IPS-15b (cell line): ENCODE measurements around the gene FMNL1.
"Not testable (repeated sequence)": the region's sequence is repeated elsewhere in the genome, so short reads cannot be mapped to it uniquely, and the experiment has no call there.

Experiments used
- H3K27me3 ChIP-seq: one replicate; pipeline ENCODE4 v1.6.1; 2013; ENCODE audit warnings: low read length; ENCODE audit not compliant: control insufficient read depth, insufficient read depth
- H3K36me3 ChIP-seq: one replicate; pipeline ENCODE4 v1.6.1; 2013; ENCODE audit warnings: low read length; ENCODE audit not compliant: control insufficient read depth, insufficient read depth
- H3K4me1 ChIP-seq: one replicate; pipeline ENCODE4 v1.6.1; 2013; ENCODE audit warnings: mild to moderate bottlenecking, low read length; ENCODE audit not compliant: control insufficient read depth, insufficient read depth
- H3K4me3 ChIP-seq: one replicate; pipeline ENCODE4 v1.5.1; 2013; ENCODE audit warnings: low read depth, low read length
- H3K9ac ChIP-seq: one replicate; pipeline ENCODE4 v1.6.1; 2013; ENCODE audit warnings: low read depth, mild to moderate bottlenecking, low read length
- H3K9me3 ChIP-seq: one replicate; pipeline ENCODE4 v1.6.1; 2013; ENCODE audit warnings: mild to moderate bottlenecking, low read length; ENCODE audit not compliant: control insufficient read depth, insufficient read depth

Gene FMNL1

DNA sequence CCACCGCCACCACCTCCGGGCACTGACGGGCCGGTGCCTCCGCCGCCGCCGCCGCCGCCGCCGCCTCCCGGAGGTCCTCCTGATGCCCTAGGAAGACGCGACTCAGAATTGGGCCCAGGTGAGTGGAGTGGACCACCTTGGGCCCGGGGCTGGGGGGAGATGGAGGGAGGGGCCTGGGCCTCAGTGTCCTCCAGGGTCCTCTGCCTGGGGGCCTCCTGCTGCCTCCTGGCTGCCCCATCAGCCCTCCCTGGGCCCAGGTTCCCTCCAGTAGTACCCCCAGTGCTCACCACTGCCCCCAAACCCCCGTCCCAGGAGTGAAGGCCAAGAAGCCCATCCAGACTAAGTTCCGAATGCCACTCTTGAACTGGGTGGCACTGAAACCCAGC is 20.3 kb downstream of the FMNL1 start:
- no peak overlapping the region for H3K9ac ChIP-seq

GRCh38 chr17:45243750-45244149 is 22.1 kb downstream of the FMNL1 start:
- peaks cover 3% of the 10 kb centered on the region for H3K36me3 ChIP-seq
- H3K4me3 ChIP-seq = no peak overlapping the region
- H3K9ac ChIP-seq = no peak overlapping the region
- peaks cover 18% of the 10 kb centered on the region for H3K27me3 ChIP-seq
- peaks cover 4% of the 10 kb centered on the region for H3K4me1 ChIP-seq
- H3K9me3 ChIP-seq = no peaks in the 10 kb centered on the region

More for the DNA sequence above, 20.3 kb downstream of the FMNL1 start:
- no peak overlapping the region for H3K4me3 ChIP-seq
- no peaks in the 10 kb centered on the region for H3K9me3 ChIP-seq
- H3K27me3 ChIP-seq = peaks cover 24% of the 10 kb centered on the region
- H3K36me3 ChIP-seq = peaks cover 3% of the 10 kb centered on the region
- peaks cover 3% of the 10 kb centered on the region for H3K4me1 ChIP-seq

DNA sequence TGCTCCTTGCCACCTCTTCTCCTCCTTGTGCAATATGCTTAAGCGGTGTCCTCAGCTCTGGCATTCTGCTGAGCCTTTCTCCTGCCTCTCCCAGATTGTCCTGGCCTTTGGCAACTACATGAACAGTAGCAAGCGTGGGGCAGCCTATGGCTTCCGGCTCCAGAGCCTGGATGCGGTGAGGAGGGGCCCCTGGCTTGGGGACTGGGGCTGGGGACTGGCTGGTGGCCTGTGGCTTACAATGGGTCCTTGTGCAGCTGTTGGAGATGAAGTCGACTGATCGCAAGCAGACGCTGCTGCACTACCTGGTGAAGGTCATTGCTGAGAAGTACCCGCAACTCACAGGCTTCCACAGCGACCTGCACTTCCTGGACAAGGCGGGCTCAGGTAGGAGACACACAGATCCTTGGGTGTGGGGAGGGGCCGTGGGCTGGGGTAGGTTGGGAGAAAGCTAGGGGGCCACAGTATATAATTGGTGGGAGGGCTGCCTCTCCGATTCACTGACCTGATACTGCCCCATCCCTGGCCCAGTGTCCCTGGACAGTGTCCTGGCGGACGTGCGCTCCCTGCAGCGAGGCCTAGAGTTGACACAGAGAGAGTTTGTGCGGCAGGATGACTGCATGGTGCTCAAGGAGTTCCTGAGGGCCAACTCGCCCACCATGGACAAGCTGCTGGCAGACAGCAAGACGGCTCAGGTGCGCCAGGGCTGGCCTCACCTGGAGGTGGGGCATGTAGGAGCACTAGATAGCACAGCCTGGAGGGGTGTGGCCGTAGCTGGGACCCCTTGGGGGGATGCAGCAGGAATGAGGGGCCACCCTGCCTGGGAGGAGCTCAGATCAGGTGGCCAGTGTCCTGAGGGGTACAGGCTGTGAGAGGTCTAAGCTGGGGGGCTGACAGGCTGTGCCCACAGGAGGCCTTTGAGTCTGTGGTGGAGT is 23.3 kb downstream of the FMNL1 start:
- H3K4me3 ChIP-seq = no peak overlapping the region

GRCh38 chr17:45246338-45246737 is 24.7 kb downstream of the FMNL1 start:
- Histone ChIP-seq H3K9ac (no peak overlapping the region), H3K9me3 (no peaks in the 10 kb centered on the region), H3K36me3 (peaks cover 10% of the 10 kb centered on the region), H3K27me3 (peaks cover 4% of the 10 kb centered on the region), H3K4me3 (peak overlapping the region; percentile 75), H3K4me1 (peaks cover 3% of the 10 kb centered on the region)

More for the DNA sequence above, 23.3 kb downstream of the FMNL1 start:
- Histone ChIP-seq H3K27me3 (peaks cover 10% of the 10 kb centered on the region), H3K9me3 (no peaks in the 10 kb centered on the region), H3K4me1 (peaks cover 6% of the 10 kb centered on the region), H3K9ac (no peak overlapping the region), H3K36me3 (peaks cover 3% of the 10 kb centered on the region)

DNA sequence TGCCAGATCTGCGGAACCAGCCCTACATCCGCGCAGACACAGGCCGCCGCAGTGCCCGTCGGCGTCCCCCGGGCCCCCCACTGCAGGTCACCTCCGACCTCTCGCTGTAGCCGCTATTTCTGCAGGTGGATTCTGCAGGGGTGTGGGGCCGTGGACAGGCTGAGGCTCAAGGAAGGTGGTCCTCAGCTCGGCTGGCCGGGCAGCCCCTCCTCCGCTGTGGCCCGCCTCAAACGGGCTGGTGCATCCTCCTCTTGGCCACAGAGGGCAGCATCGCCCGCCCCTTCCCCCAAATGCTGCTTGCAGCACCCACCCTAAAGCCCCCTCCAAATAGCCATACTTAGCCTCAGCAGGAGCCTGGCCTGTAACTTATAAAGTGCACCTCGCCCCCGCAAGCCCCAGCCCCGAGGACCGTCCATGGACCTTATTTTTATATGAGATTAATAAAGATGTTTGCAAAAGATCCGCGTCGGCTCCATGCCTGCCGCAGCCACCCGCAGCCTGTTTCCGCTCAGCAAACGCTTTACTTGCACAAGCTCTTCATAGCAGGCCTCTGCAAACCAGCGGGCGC is 25.3 kb downstream of the FMNL1 start:
- no peaks in the 10 kb centered on the region for H3K9me3 ChIP-seq
- H3K4me1 ChIP-seq = peaks cover 3% of the 10 kb centered on the region
- H3K9ac ChIP-seq = no peak overlapping the region
- peaks cover 4% of the 10 kb centered on the region for H3K27me3 ChIP-seq
- H3K36me3 ChIP-seq = peaks cover 10% of the 10 kb centered on the region
- H3K4me3 ChIP-seq = peak overlapping the region; percentile 75

DNA sequence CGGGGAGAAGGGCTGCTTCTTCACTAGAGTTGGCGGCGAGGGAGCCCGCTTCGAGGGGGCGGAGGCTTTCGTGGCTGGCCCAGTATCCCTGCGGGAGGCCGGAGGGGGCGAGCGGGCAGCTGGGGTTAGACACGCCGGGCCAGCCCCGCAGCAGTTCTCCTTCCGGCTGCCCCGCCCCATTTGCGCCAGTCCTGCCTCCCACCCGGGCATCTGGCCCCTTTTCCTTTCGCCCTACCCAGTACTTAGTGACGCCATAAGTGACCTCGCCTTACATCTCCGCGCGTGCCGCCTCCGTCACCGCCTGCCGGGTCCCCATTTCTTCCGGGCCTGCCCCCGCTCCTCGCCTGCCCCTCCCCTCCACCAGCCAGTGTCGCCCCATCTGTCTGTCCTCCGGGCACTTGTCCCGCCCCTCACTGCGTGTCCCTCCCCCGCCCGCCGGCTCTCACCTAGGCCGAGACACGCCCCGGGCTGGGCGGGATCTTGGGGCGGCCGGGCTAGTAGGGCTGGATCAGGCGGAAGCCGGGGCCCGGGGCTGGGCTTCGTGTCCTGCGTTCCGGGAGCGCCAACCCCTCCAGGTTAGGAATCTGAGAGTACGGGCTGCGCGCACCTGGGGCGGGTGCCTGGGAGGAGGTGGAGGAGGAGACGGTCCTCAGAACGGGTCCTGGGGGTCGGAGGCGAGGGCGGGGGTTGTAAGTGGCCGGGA is 25.9 kb downstream of the FMNL1 start:
- H3K4me3 ChIP-seq = peak overlapping the region; percentile 75
- peaks cover 10% of the 10 kb centered on the region for H3K36me3 ChIP-seq
- H3K9ac ChIP-seq = peak overlapping the region; percentile 79
- H3K9me3 ChIP-seq = no peaks in the 10 kb centered on the region
- H3K4me1 ChIP-seq = peaks cover 3% of the 10 kb centered on the region
- H3K27me3 ChIP-seq = peaks cover 1% of the 10 kb centered on the region

- Histone ChIP-seq H3K4me3 (peak overlapping the region; percentile 75), H3K9ac (peak overlapping the region; percentile 79), H3K36me3 (peaks cover 10% of the 10 kb centered on the region), H3K4me1 (peaks cover 3% of the 10 kb centered on the region), H3K9me3 (no peaks in the 10 kb centered on the region), H3K27me3 (no peaks in the 10 kb centered on the region)
Measured at GRCh38 chr17:45248132-45248957, 26.7 kb downstream of the FMNL1 start.

GRCh38 chr17:45251931-45252330 is 30.2 kb downstream of the FMNL1 start:
- Histone ChIP-seq H3K4me1 (peaks cover 6% of the 10 kb centered on the region), H3K9me3 (no peaks in the 10 kb centered on the region), H3K4me3 (no peak overlapping the region), H3K9ac (no peak overlapping the region), H3K36me3 (peaks cover 8% of the 10 kb centered on the region), H3K27me3 (no peaks in the 10 kb centered on the region)

GRCh38 chr17:45253237-45253636 is 31.6 kb downstream of the FMNL1 start:
- not testable (repeated sequence) for H3K9ac ChIP-seq, H3K4me3 ChIP-seq, H3K9me3 ChIP-seq, H3K36me3 ChIP-seq, H3K27me3 ChIP-seq
- H3K4me1 ChIP-seq = peaks cover 12% of the 10 kb centered on the region

- no peaks in the 10 kb centered on the region for H3K27me3 ChIP-seq
- no peak overlapping the region for H3K9ac ChIP-seq
- H3K4me1 ChIP-seq = peaks cover 9% of the 10 kb centered on the region
- H3K36me3 ChIP-seq = peaks cover 8% of the 10 kb centered on the region
- no peak overlapping the region for H3K4me3 ChIP-seq
- H3K9me3 ChIP-seq = no peaks in the 10 kb centered on the region
Measured at GRCh38 chr17:45253879-45254278, 32.2 kb downstream of the FMNL1 start.

GRCh38 chr17:45255358-45255757 is 33.7 kb downstream of the FMNL1 start:
- peaks cover 5% of the 10 kb centered on the region for H3K36me3 ChIP-seq
- H3K27me3 ChIP-seq = peaks cover 2% of the 10 kb centered on the region
- H3K4me1 ChIP-seq = peaks cover 9% of the 10 kb centered on the region
- H3K9me3 ChIP-seq = no peaks in the 10 kb centered on the region
- no peak overlapping the region for H3K4me3 ChIP-seq
- no peak overlapping the region for H3K9ac ChIP-seq
